HepG2 (cell line): ENCODE results near the gene PLCB1. TPM values are rescaled to one million over a fixed set of nuclear protein-coding genes. Genes with fewer than 3 reads are reported as not detected.
A peak's percentile ranks its signal among the peaks of the same experiment; 100 is the strongest.

Experiments used
- ARNTL ChIP-seq: sonication (generic); formaldehyde crosslinking; IDR thresholded peaks from 2 replicates; pipeline ENCODE4 v1.4.0; 2020; ENCODE audit warnings: mild to moderate bottlenecking, missing genetic modification reagents
- ATF2 ChIP-seq: sonication (generic); formaldehyde crosslinking; IDR thresholded peaks from 2 replicates; pipeline ENCODE4 v1.4.0; 2020; ENCODE audit warnings: missing genetic modification reagents
- BORCS8-MEF2B ChIP-seq: sonication (generic); formaldehyde crosslinking; IDR thresholded peaks from 2 replicates; pipeline ENCODE4 v1.8.0; 2022; ENCODE audit warnings: mild to moderate bottlenecking, missing genetic modification reagents
- DNMT3B ChIP-seq: conservative IDR thresholded peaks from 2 replicates; pipeline ENCODE4 v1.6.1; 2016; ENCODE audit warnings: missing biosample characterization, control low read depth
- DZIP1 ChIP-seq: sonication (generic); formaldehyde crosslinking; IDR thresholded peaks from 2 replicates; pipeline ENCODE4 v1.5.0; 2020; ENCODE audit warnings: mild to moderate bottlenecking, missing genetic modification reagents
- FOXK1 ChIP-seq: sonication (generic); formaldehyde crosslinking; IDR thresholded peaks from 2 replicates; pipeline ENCODE4 v1.4.0; 2020; ENCODE audit warnings: low read depth, missing genetic modification reagents, borderline replicate concordance
- HDAC2 ChIP-seq: sonication (generic); formaldehyde crosslinking; IDR thresholded peaks from 2 replicates; pipeline ENCODE4 v1.4.0; 2020; ENCODE audit warnings: missing genetic modification reagents
- HMG20A ChIP-seq: IDR thresholded peaks from 2 replicates; pipeline ENCODE4 v1.6.1; 2016; ENCODE audit warnings: borderline replicate concordance
- KLF16 ChIP-seq, 2 experiments: sonication (generic) in 1 of 2; formaldehyde crosslinking in 1 of 2; IDR thresholded peaks; 2 replicates each; pipeline versions ENCODE4 v1.6.1 to v1.8.0; 2016 to 2023; ENCODE audit warnings: missing genetic modification reagents in 2 of 2, missing compliant biosample characterization in 1 of 2
- NR2F1 ChIP-seq, 2 experiments: fragments of 450-650 bp in 1 of 2; formaldehyde crosslinking in 1 of 2; IDR thresholded peaks; 2 replicates each; pipeline versions ENCODE4 v1.5.0 to v1.6.1; 2016 to 2020; ENCODE audit warnings: mild to moderate bottlenecking in 1 of 2, missing compliant biosample characterization in 1 of 2, missing genetic modification reagents in 1 of 2, moderate library complexity in 1 of 2
- PAXIP1 ChIP-seq: sonication (generic); formaldehyde crosslinking; conservative IDR thresholded peaks from 2 replicates; pipeline ENCODE4 v1.4.0; 2020; ENCODE audit warnings: mild to moderate bottlenecking, missing genetic modification reagents, moderate library complexity
- POGK ChIP-seq: sonication (generic); formaldehyde crosslinking; conservative IDR thresholded peaks from 2 replicates; pipeline ENCODE4 v1.8.0; 2022; ENCODE audit warnings: mild to moderate bottlenecking, moderate library complexity, missing genetic modification reagents
- POGZ ChIP-seq: sonication (generic); formaldehyde crosslinking; IDR thresholded peaks from 2 replicates; pipeline ENCODE4 v1.4.0; 2020; ENCODE audit warnings: mild to moderate bottlenecking, missing genetic modification reagents
- RNF2 ChIP-seq: fragments of 450-650 bp; conservative IDR thresholded peaks from 2 replicates; pipeline ENCODE4 v1.6.1; 2016; ENCODE audit warnings: low read depth
- SIN3A ChIP-seq: IDR thresholded peaks from 2 replicates; pipeline ENCODE4 v1.6.1; 2011; ENCODE audit warnings: low read depth, mild to moderate bottlenecking, control low read depth, low read length, borderline replicate concordance
- SMARCC2 ChIP-seq: fragments of 450-650 bp; IDR thresholded peaks from 2 replicates; pipeline ENCODE4 v1.6.1; 2017; ENCODE audit warnings: antibody characterized with exemption, mild to moderate bottlenecking
- SUZ12 ChIP-seq: fragments of 150-350 bp; IDR thresholded peaks from 2 replicates; pipeline ENCODE4 v1.6.1; 2014; ENCODE audit warnings: low read depth, low read length
- THAP11 ChIP-seq: IDR thresholded peaks from 2 replicates; pipeline ENCODE4 v1.6.1; 2016; ENCODE audit warnings: missing biosample characterization, missing genetic modification reagents
- ZNF124 ChIP-seq: sonication (generic); formaldehyde crosslinking; IDR thresholded peaks from 2 replicates; pipeline ENCODE4 v1.4.0; 2020; ENCODE audit warnings: missing genetic modification reagents
- ZNF331 ChIP-seq: sonication (generic); formaldehyde crosslinking; IDR thresholded peaks from 2 replicates; pipeline ENCODE4 v1.4.0; 2020; ENCODE audit warnings: missing genetic modification reagents
- ZNF335 ChIP-seq: sonication (generic); formaldehyde crosslinking; IDR thresholded peaks from 2 replicates; pipeline ENCODE4 v1.4.0; 2020; ENCODE audit warnings: missing genetic modification reagents
- ZNF572 ChIP-seq: sonication (generic); formaldehyde crosslinking; IDR thresholded peaks from 2 replicates; pipeline ENCODE4 v1.5.1; 2020; ENCODE audit warnings: mild to moderate bottlenecking, missing genetic modification reagents
- polyA plus RNA-seq, 8 experiments: library from polyadenylated mRNA; depleted of rRNA in 3 of 8; stranded (reverse) in 7 of 8; unstranded in 1 of 8; fragments of >200 nt; fragmentation: Illumina TruSeq in 4 of 8; extraction: Trizol in 4 of 8; gene quantifications; 2 replicates each; pipeline versions ENCODE4 v1.2.1 to v1.2.3, GENCODE V29; 2011 to 2016; ENCODE audit warnings: low read depth in 4 of 8, missing spikeins in 1 of 8, mixed read lengths in 1 of 8; ENCODE audit not compliant: insufficient read depth in 1 of 8
- total RNA-seq, 5 experiments: library from RNA; depleted of rRNA; stranded (reverse); fragments of >200 nt; fragmentation: Illumina TruSeq; extraction: Trizol; gene quantifications; 2 replicates each; pipeline ENCODE4 v1.2.3, GENCODE V29; 2016; ENCODE audit warnings: low read depth in 1 of 5

Gene PLCB1
- total and polyA plus RNA-seq, 2 of the 13 experiments (the other 11 are each of a cell fraction or from before 2014, with no cell fraction given) = 42.4 to 55.9 TPM

- TF ChIP-seq ZNF335 (CRISPR knock-in tag) = peak; percentile 66; the same call in 1 of the 2 replicates
- peak; percentile 38; the same call in 1 of the 2 replicates for TF ChIP-seq POGK (CRISPR knock-in tag)
- TF ChIP-seq SIN3A = no peak
- TF ChIP-seq BORCS8-MEF2B (CRISPR knock-in tag) = no peak
- TF ChIP-seq NR2F1 (CRISPR knock-in tag; IDR thresholded peaks at IDR 0.05) = peak; percentile 99 to 100
- TF ChIP-seq HDAC2 = peak; percentile 99
- TF ChIP-seq SMARCC2 = peak; percentile 81; the same call in 1 of the 2 replicates
- TF ChIP-seq DZIP1 (CRISPR knock-in tag) = no peak
- TF ChIP-seq ATF2 = peak; percentile 90
- TF ChIP-seq DNMT3B (CRISPR knock-in tag) = peak; percentile 66; the same call in 1 of the 2 replicates
- TF ChIP-seq HMG20A (CRISPR knock-in tag) = peak; percentile 99
- TF ChIP-seq THAP11 = peak; percentile 81
- TF ChIP-seq ZNF572 (CRISPR knock-in tag) = no peak
- TF ChIP-seq RNF2 = no peak
- TF ChIP-seq SUZ12 = no peak
- peak; percentile 78 for TF ChIP-seq ZNF124 (CRISPR knock-in tag)
- peak; percentile 97 for TF ChIP-seq POGZ (CRISPR knock-in tag)
- peak; percentile 85; the same call in 1 of the 2 replicates for TF ChIP-seq FOXK1 (CRISPR knock-in tag)
- peak; percentile 95 for TF ChIP-seq PAXIP1 (CRISPR knock-in tag)
- peak; percentile 88; the same call in 1 of the 2 replicates for TF ChIP-seq ZNF331 (CRISPR knock-in tag)
- TF ChIP-seq KLF16 (CRISPR knock-in tag; IDR thresholded peaks at IDR 0.05) = peak in 1 of 2 experiments; percentile 80; a peak in 1 of 4 replicates
- peak; percentile 60; the same call in 1 of the 2 replicates for TF ChIP-seq ARNTL (CRISPR knock-in tag)
These were observed 73.9 kb downstream of the PLCB1 start (continued) for GRCh38 chr20:8205996-8206395.
